CD4-positive, alpha-beta memory T cell (primary cell): Measurements from ENCODE around the gene CBFA2T3. TPM values are rescaled to one million over a fixed set of nuclear protein-coding genes. Genes with fewer than 3 reads are reported as not detected.

Experiments
- CTCF ChIA-PET: fragments of 350-600 bp; sonication (Branson Sonifier 250); formaldehyde crosslinking; loops from one replicate; lab custom pipeline; 2021; ENCODE audit warnings: inconsistent platforms; ENCODE audit not compliant: partially characterized antibody; lab: Charles Lee
- POLR2A ChIA-PET: fragments of 350-600 bp; sonication (Branson Sonifier 250); formaldehyde crosslinking; loops from one replicate; lab custom pipeline; 2021; ENCODE audit not compliant: partially characterized antibody; lab: Charles Lee
- DNase-seq, 5 donors: peaks; one replicate each; pipeline versions ENCODE4 v3.0.0 to v3.0.0-alpha.2; 2020 to 2022; ENCODE audit warnings: mixed read lengths in 1 of 5
- H3K27ac ChIP-seq: one replicate; pipeline ENCODE4 v1.7.0; 2013; ENCODE audit warnings: low read depth, low read length
- H3K27me3 ChIP-seq: 2 replicates; pipeline ENCODE4 v1.7.0; 2013; ENCODE audit warnings: mild to moderate bottlenecking, low read length, moderate library complexity; ENCODE audit not compliant: insufficient read depth
- H3K36me3 ChIP-seq: 2 replicates; pipeline ENCODE4 v1.7.0; 2013; ENCODE audit warnings: mild to moderate bottlenecking, low read length, moderate library complexity; ENCODE audit not compliant: insufficient read depth
- H3K4me1 ChIP-seq: 2 replicates; pipeline ENCODE4 v1.7.0; 2013; ENCODE audit warnings: mild to moderate bottlenecking, low read length, moderate library complexity; ENCODE audit not compliant: insufficient read depth
- H3K4me3 ChIP-seq, 2 donors: one replicate each; pipeline ENCODE4 v1.7.0; 2013; ENCODE audit warnings: low read length in 2 of 2, mild to moderate bottlenecking in 1 of 2
- H3K9me3 ChIP-seq, 2 donors: one replicate each; pipeline ENCODE4 v1.7.0; 2013; ENCODE audit warnings: low read length in 2 of 2, control low read depth in 1 of 2; ENCODE audit not compliant: control insufficient read depth in 1 of 2
- H3K27ac Mint-ChIP-seq, 7 donors: one replicate each; pipeline ENCODE4 v1.8.0; 2020 to 2021; ENCODE audit warnings: mixed read lengths in 7 of 7, mild to moderate bottlenecking in 6 of 7, inconsistent platforms in 3 of 7, moderate library complexity in 3 of 7
- H3K27me3 Mint-ChIP-seq, 2 donors: one replicate each; pipeline ENCODE4 v1.8.0; 2020 to 2021; ENCODE audit warnings: mixed read lengths in 2 of 2
- H3K36me3 Mint-ChIP-seq, 2 donors: one replicate each; pipeline ENCODE4 v1.8.0; 2020 to 2021; ENCODE audit warnings: mixed read lengths in 2 of 2, inconsistent platforms in 1 of 2, mild to moderate bottlenecking in 1 of 2
- H3K4me1 Mint-ChIP-seq, 4 donors: one replicate each; pipeline ENCODE4 v1.8.0; 2020 to 2021; ENCODE audit warnings: mixed read lengths in 4 of 4, mild to moderate bottlenecking in 1 of 4
- H3K4me3 Mint-ChIP-seq, 8 donors: one replicate each; pipeline ENCODE4 v1.8.0; 2020 to 2021; ENCODE audit warnings: mixed read lengths in 8 of 8, mild to moderate bottlenecking in 7 of 8, moderate library complexity in 6 of 8, inconsistent platforms in 3 of 8
- H3K9me3 Mint-ChIP-seq, 8 donors: one replicate each; pipeline ENCODE4 v1.8.0; 2020 to 2021; ENCODE audit warnings: mixed read lengths in 8 of 8, mild to moderate bottlenecking in 5 of 8, inconsistent platforms in 3 of 8, moderate library complexity in 1 of 8
- intact Hi-C: fragments of 100-400 bp; cut with micrococcal nuclease; formaldehyde crosslinking; loops from one replicate; pipeline ENCODE4 v1.15.1; 2023
- polyA plus RNA-seq, 2 donors: library from polyadenylated mRNA; unstranded; fragments of 300-500 nt; fragmentation: Illumina TruSeq; gene quantifications; one replicate each; pipeline ENCODE4 v1.2.3, GENCODE V29; 2021
- total RNA-seq, 2 experiments: library from RNA; stranded (reverse); gene quantifications; one replicate each; pipeline ENCODE4 v1.2.3, GENCODE V29; 2021

The CBFA2T3 gene
- total and polyA plus RNA-seq, 4 experiments from 2014 or later, result 0.11 to 0.14 TPM; not detected in 2

DNA sequence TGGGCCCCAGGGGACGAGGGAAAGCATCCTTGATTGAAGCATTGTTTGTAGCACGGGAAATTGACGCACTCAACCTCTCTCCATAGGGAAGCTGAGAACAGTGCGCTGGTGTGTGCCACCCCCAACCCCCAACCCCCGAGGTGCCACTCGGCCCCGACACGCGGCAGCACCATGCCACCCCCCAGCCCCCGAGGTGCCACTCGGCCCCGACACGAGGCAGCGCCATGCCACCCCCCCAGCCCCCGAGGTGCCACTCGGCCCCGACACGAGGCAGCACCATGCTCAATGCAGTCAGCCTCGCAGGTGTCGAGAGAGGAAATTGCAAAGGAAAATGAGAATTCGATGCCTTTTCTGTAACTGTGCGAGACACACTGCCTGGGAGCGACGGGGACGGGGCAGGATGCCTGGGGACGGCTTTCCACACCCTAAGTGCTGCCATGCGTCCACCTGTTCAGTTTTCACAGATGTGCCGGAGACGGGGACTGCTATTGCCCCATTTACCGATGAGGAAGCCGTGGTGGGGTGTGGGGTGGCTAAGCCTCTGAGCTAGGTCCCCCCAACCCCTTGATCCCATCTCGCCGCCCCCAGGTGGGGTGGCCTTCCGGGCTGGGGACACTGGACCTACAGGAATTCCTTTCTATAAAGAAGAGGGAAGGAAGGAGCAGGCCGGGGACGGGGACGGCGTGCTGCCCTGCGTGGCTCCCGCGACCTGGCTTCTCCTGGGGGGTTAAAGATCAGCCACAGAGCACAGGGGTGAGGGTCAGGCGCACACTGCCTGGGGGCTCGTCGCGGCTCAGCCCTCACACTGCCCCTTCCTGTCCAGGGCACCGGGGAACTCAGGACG is 9.8 kb downstream of the CBFA2T3 start:
- Histone ChIP-seq H3K4me1 (peaks cover 13% of the 10 kb centered on the region), H3K27ac (no peak overlapping the region), H3K4me3 (no peak overlapping the region), H3K36me3 (no peaks in the 10 kb centered on the region), H3K27me3 (no peaks in the 10 kb centered on the region), H3K9me3 (no peaks in the 10 kb centered on the region)
- POLR2A ChIA-PET, result interaction anchor here (1.1 kb wide), 1 partner anchor 130 kb away, joined by 3 read pairs; no protein-coding TSS in a partner anchor
- CTCF ChIA-PET, result no interaction called here
- Mint-ChIP-seq H3K4me1 (peaks cover 3 to 10% (median 6%) of the 10 kb centered on the region in 4 donors), H3K27me3 (peaks cover 11 to 12% of the 10 kb centered on the region in 2 donors), H3K27ac (peak overlapping the region in 1 of 7 donors; percentile 12), H3K4me3 (peak overlapping the region in 7 of 8 donors; percentile 24 to 70 (median 42)), H3K9me3 (peaks cover 0 to 1% (median 0%) of the 10 kb centered on the region in 8 donors), H3K36me3 (no peaks in the 10 kb centered on the region)
- DNase-seq, result no peak
- intact Hi-C loops, result no loop called here

DNA sequence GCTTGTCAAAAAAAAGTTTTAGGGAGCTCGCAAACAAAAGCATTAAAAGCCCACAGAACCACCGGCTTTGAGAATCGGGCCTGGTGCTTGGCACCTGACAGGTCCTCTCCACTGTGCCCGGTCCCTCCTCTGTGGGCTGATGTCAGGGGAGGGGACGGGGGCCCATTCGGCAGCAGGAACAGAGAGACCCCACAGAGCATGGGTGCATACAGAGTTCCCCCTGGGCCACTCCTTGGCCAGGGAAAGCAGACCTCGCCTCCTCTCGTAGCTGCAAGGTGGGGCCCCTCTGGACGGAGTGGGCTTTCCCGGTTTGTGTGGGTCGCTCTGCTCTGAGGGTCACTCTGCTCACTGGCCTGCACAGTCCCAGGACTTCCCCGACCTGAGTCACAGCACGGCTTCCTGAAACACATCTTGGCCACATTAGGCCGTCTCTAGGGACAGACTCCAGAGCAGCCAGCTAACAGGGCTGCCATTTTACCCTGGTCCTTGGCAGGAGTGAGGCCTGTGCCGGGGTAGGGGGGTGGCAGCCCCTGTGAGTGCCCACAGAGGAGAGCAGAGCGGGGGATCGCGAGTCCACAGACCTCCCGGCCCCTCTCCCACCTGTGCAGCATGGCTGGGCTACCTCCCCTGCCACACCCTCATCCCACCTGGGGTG is 11.1 kb downstream of the CBFA2T3 start:
- Histone ChIP-seq H3K27ac (no peak overlapping the region), H3K9me3 (no peaks in the 10 kb centered on the region), H3K36me3 (no peaks in the 10 kb centered on the region), H3K4me3 (no peak overlapping the region), H3K27me3 (no peaks in the 10 kb centered on the region), H3K4me1 (peaks cover 13% of the 10 kb centered on the region)
- H3K36me3 Mint-ChIP-seq, result no peaks in the 10 kb centered on the region
- no peak overlapping the region for H3K27ac Mint-ChIP-seq
- H3K4me3 Mint-ChIP-seq, result no peak overlapping the region
- peaks cover 0 to 1% (median 0%) of the 10 kb centered on the region in 8 donors for H3K9me3 Mint-ChIP-seq
- DNase-seq, result no peak
- H3K4me1 Mint-ChIP-seq, result peaks cover 3 to 10% (median 6%) of the 10 kb centered on the region in 4 donors
- ChIA-PET CTCF (no interaction called here), POLR2A (no interaction called here)
- H3K27me3 Mint-ChIP-seq, result peaks cover 12% of the 10 kb centered on the region in 2 donors
- intact Hi-C loops, result no loop called here

DNA sequence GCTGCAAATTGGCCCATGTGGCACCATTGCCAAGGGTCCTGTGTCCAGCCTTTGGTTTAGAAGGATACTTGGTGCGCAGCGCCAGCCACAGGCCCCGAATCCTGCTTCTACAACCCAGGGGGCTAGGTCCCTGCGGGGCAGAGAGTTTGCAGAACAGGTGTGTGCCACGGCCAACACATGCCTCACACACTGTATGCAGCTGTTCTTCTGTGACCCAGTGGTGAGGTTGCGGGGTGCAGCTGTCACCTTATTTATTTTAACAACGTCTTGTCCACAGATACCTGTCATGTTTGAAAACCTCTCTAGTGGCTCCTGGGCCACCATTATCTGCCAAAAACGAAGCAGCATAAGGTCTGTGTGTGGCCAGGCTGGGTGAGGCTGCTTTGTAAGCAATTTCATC is 11.6 kb downstream of the CBFA2T3 start:
- peaks cover 9 to 11% of the 10 kb centered on the region in 2 donors for H3K27me3 Mint-ChIP-seq
- no peak overlapping the region for H3K4me3 Mint-ChIP-seq
- ChIA-PET POLR2A (no interaction called here), CTCF (no interaction called here)
- DNase-seq, result no peak
- H3K36me3 ChIP-seq, result no peaks in the 10 kb centered on the region
- no peak overlapping the region for H3K27ac Mint-ChIP-seq
- intact Hi-C loops, result no loop called here
- H3K9me3 Mint-ChIP-seq, result peaks cover 0 to 1% (median 0%) of the 10 kb centered on the region in 8 donors
- peaks cover 0 to under 1% of the 10 kb centered on the region in 2 donors for H3K36me3 Mint-ChIP-seq
- H3K4me1 ChIP-seq, result peaks cover 13% of the 10 kb centered on the region
- H3K9me3 ChIP-seq, result no peaks in the 10 kb centered on the region
- H3K27me3 ChIP-seq, result no peaks in the 10 kb centered on the region
- H3K4me1 Mint-ChIP-seq, result peaks cover 3 to 10% (median 6%) of the 10 kb centered on the region in 4 donors
- H3K4me3 ChIP-seq, result no peak overlapping the region
- H3K27ac ChIP-seq, result no peak overlapping the region

GRCh38 chr16:88964636-88965035 is 12.4 kb downstream of the CBFA2T3 start:
- Mint-ChIP-seq H3K36me3 (peaks cover 0 to 5% of the 10 kb centered on the region in 2 donors), H3K9me3 (peaks cover 0 to 1% (median 0%) of the 10 kb centered on the region in 8 donors), H3K27ac (no peak overlapping the region), H3K4me1 (peaks cover 3 to 10% (median 6%) of the 10 kb centered on the region in 4 donors), H3K4me3 (no peak overlapping the region), H3K27me3 (peaks cover 8 to 15% of the 10 kb centered on the region in 2 donors)
- no peak overlapping the region for H3K27ac ChIP-seq
- intact Hi-C loops, result no loop called here
- no peaks in the 10 kb centered on the region for H3K27me3 ChIP-seq
- POLR2A ChIA-PET, result no interaction called here
- DNase-seq, result no peak
- no peaks in the 10 kb centered on the region for H3K9me3 ChIP-seq
- peaks cover 13% of the 10 kb centered on the region for H3K4me1 ChIP-seq
- no peak overlapping the region for H3K4me3 ChIP-seq
- no peaks in the 10 kb centered on the region for H3K36me3 ChIP-seq
- CTCF ChIA-PET, result no interaction called here

DNA sequence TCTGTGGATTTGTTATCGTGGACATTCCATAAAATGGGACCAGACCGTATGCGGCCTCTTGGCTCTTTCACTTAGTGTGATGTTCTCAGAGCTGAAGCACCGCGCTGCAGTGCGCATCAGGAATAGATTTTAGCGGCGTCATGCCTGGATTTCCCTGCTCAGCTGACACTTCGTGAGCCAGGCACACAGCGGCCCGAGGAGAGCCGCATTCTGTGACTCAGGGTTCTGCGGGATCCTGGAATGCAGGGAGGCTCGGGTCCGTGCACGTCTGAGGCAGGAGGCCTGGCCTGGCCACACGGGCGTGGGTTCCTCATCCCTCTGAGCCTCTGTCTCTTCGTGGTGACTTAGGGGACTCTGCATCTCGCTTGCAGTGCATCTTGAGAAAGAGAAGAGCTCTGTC is 13.4 kb downstream of the CBFA2T3 start:
- no peak overlapping the region for H3K27ac ChIP-seq
- Mint-ChIP-seq H3K4me1 (peaks cover 3 to 10% (median 6%) of the 10 kb centered on the region in 4 donors), H3K4me3 (no peak overlapping the region), H3K9me3 (peaks cover 0 to 1% (median 0%) of the 10 kb centered on the region in 8 donors), H3K36me3 (peaks cover 0 to 5% of the 10 kb centered on the region in 2 donors), H3K27me3 (peaks cover 9 to 20% of the 10 kb centered on the region in 2 donors), H3K27ac (peak overlapping the region in 1 of 7 donors; percentile 36)
- peaks cover 13% of the 10 kb centered on the region for H3K4me1 ChIP-seq
- CTCF ChIA-PET, result no interaction called here
- no peak for DNase-seq
- H3K4me3 ChIP-seq, result no peak overlapping the region
- intact Hi-C loops, result no loop called here
- H3K27me3 ChIP-seq, result no peaks in the 10 kb centered on the region
- H3K36me3 ChIP-seq, result no peaks in the 10 kb centered on the region
- POLR2A ChIA-PET, result no interaction called here
- no peaks in the 10 kb centered on the region for H3K9me3 ChIP-seq

- Histone ChIP-seq H3K36me3 (no peaks in the 10 kb centered on the region), H3K4me3 (no peak overlapping the region), H3K9me3 (no peaks in the 10 kb centered on the region), H3K27me3 (no peaks in the 10 kb centered on the region), H3K27ac (no peak overlapping the region), H3K4me1 (peaks cover 10% of the 10 kb centered on the region)
- Mint-ChIP-seq H3K4me1 (peaks cover 5 to 12% (median 9%) of the 10 kb centered on the region in 4 donors), H3K4me3 (no peak overlapping the region), H3K27ac (no peak overlapping the region), H3K9me3 (peaks cover 0 to 1% (median 0%) of the 10 kb centered on the region in 8 donors), H3K27me3 (peaks cover 15 to 23% of the 10 kb centered on the region in 2 donors), H3K36me3 (peaks cover 0 to 5% of the 10 kb centered on the region in 2 donors)
- intact Hi-C loops, result no loop called here
- no peak for DNase-seq
- ChIA-PET POLR2A (no interaction called here), CTCF (no interaction called here)
These were observed 14.4 kb downstream of the CBFA2T3 start for GRCh38 chr16:88962478-88963152.

- Histone ChIP-seq H3K36me3 (no peaks in the 10 kb centered on the region), H3K27me3 (no peaks in the 10 kb centered on the region), H3K9me3 (no peaks in the 10 kb centered on the region), H3K27ac (no peak overlapping the region), H3K4me1 (peaks cover 14% of the 10 kb centered on the region), H3K4me3 (no peak overlapping the region)
- Mint-ChIP-seq H3K4me3 (no peak overlapping the region), H3K27ac (no peak overlapping the region), H3K9me3 (peaks cover 0 to 1% (median 0%) of the 10 kb centered on the region in 8 donors), H3K27me3 (peaks cover 17 to 25% of the 10 kb centered on the region in 2 donors), H3K4me1 (peaks cover 6 to 15% (median 9%) of the 10 kb centered on the region in 4 donors), H3K36me3 (peaks cover 0 to 5% of the 10 kb centered on the region in 2 donors)
- intact Hi-C loops, result no loop called here
- ChIA-PET CTCF (no interaction called here), POLR2A (no interaction called here)
- DNase-seq, result no peak
These were observed 16.0 kb downstream of the CBFA2T3 start for GRCh38 chr16:88961011-88961410.
